H9 (cell line): ENCODE data around the gene CLDN20. TPM values are rescaled to one million over a fixed set of nuclear protein-coding genes. Genes with fewer than 3 reads are reported as not detected.

Experiments
- DNase-seq: peaks from one replicate; pipeline ENCODE4 v3.0.0-alpha.2; 2017
- H2AFZ ChIP-seq: one replicate; pipeline ENCODE4 v1.6.1; 2013; ENCODE audit warnings: mild to moderate bottlenecking, low read length, control low read depth, moderate library complexity
- H2AK5ac ChIP-seq: 2 replicates; pipeline ENCODE4 v1.6.1; 2013; ENCODE audit warnings: low read length, control low read depth, mixed read lengths; ENCODE audit not compliant: insufficient read length
- H2BK120ac ChIP-seq: one replicate; pipeline ENCODE4 v1.6.1; 2013; ENCODE audit warnings: low read depth, mild to moderate bottlenecking, low read length, control low read depth, inconsistent platforms; ENCODE audit not compliant: poor library complexity, severe bottlenecking
- H2BK12ac ChIP-seq: 2 replicates; pipeline ENCODE4 v1.6.1; 2013; ENCODE audit warnings: low read length, control low read depth, mixed read lengths, low read depth; ENCODE audit not compliant: insufficient read length
- H2BK15ac ChIP-seq: 2 replicates; pipeline ENCODE4 v1.6.1; 2013; ENCODE audit warnings: low read depth, low read length, control low read depth
- H2BK20ac ChIP-seq: one replicate; pipeline ENCODE4 v1.6.1; 2013; ENCODE audit warnings: low read depth, mild to moderate bottlenecking, low read length, control low read depth, inconsistent platforms; ENCODE audit not compliant: poor library complexity, severe bottlenecking
- H2BK5ac ChIP-seq: 2 replicates; pipeline ENCODE4 v1.6.1; 2013; ENCODE audit warnings: low read length, control low read depth, mixed read lengths; ENCODE audit not compliant: insufficient read length
- H3K14ac ChIP-seq: 2 replicates; pipeline ENCODE4 v1.6.1; 2013; ENCODE audit warnings: low read length, control low read depth; ENCODE audit not compliant: insufficient read depth
- H3K18ac ChIP-seq: 2 replicates; pipeline ENCODE4 v1.6.1; 2013; ENCODE audit warnings: low read depth, mild to moderate bottlenecking, mixed read lengths, low read length, control low read depth; ENCODE audit not compliant: insufficient read length
- H3K23ac ChIP-seq: 2 replicates; pipeline ENCODE4 v1.6.1; 2013; ENCODE audit warnings: low read length, control low read depth, mixed read lengths, low read depth; ENCODE audit not compliant: insufficient read length
- H3K23me2 ChIP-seq: 2 replicates; pipeline ENCODE4 v1.6.1; 2013; ENCODE audit warnings: low read depth, mild to moderate bottlenecking, mixed read lengths, low read length, control low read depth; ENCODE audit not compliant: insufficient read length, poor library complexity, severe bottlenecking
- H3K27ac ChIP-seq: 2 replicates; pipeline ENCODE4 v1.5.1; 2013; ENCODE audit warnings: low read length, control low read depth, mixed read lengths, low read depth; ENCODE audit not compliant: insufficient read length
- H3K27me3 ChIP-seq: 2 replicates; pipeline ENCODE4 v1.6.1; 2013; ENCODE audit warnings: low read length, control low read depth, inconsistent platforms; ENCODE audit not compliant: insufficient read depth
- H3K4ac ChIP-seq: 2 replicates; pipeline ENCODE4 v1.6.1; 2013; ENCODE audit warnings: low read depth, mild to moderate bottlenecking, control low read depth, inconsistent platforms, low read length, moderate library complexity
- H3K4me1 ChIP-seq: 2 replicates; pipeline ENCODE4 v1.6.1; 2013; ENCODE audit warnings: low read length, control low read depth, inconsistent platforms; ENCODE audit not compliant: insufficient read depth
- H3K4me2 ChIP-seq: 2 replicates; pipeline ENCODE4 v1.6.1; 2013; ENCODE audit warnings: low read length, control low read depth, mixed read lengths; ENCODE audit not compliant: insufficient read length, insufficient read depth
- H3K56ac ChIP-seq: 2 replicates; pipeline ENCODE4 v1.6.1; 2013; ENCODE audit warnings: low read depth, mild to moderate bottlenecking, mixed read lengths, low read length, control low read depth; ENCODE audit not compliant: insufficient read length
- H3K79me1 ChIP-seq: 2 replicates; pipeline ENCODE4 v1.6.1; 2013; ENCODE audit warnings: low read depth, mild to moderate bottlenecking, moderate library complexity, low read length, control low read depth, inconsistent platforms; ENCODE audit not compliant: insufficient read depth, poor library complexity, severe bottlenecking
- H3K79me2 ChIP-seq: 2 replicates; pipeline ENCODE4 v1.6.1; 2013; ENCODE audit warnings: low read length, control low read depth, inconsistent platforms; ENCODE audit not compliant: insufficient read depth
- H3K9ac ChIP-seq: 2 replicates; pipeline ENCODE4 v1.6.1; 2013; ENCODE audit warnings: low read length, control low read depth, mixed read lengths; ENCODE audit not compliant: insufficient read length; ENCODE audit errors: extremely low read depth
- H3K9me3 ChIP-seq: one replicate; pipeline ENCODE4 v1.6.1; 2013; ENCODE audit warnings: low read depth, low read length, inconsistent platforms; ENCODE audit not compliant: control insufficient read depth
- H3T11ph ChIP-seq: one replicate; pipeline ENCODE4 v1.6.1; 2013; ENCODE audit warnings: mild to moderate bottlenecking, low read length, control low read depth, inconsistent platforms
- H4K20me1 ChIP-seq: one replicate; pipeline ENCODE4 v1.6.1; 2013; ENCODE audit not compliant: control insufficient read depth, insufficient read length, insufficient read depth
- H4K5ac ChIP-seq: 2 replicates; pipeline ENCODE4 v1.6.1; 2013; ENCODE audit warnings: low read depth, mild to moderate bottlenecking, mixed read lengths, low read length, control low read depth; ENCODE audit not compliant: insufficient read length
- H4K8ac ChIP-seq: replicated peaks from 2 replicates; pipeline ENCODE4 v1.6.1; 2013; ENCODE audit warnings: low read length, control low read depth, mixed read lengths, low read depth; ENCODE audit not compliant: insufficient read length
- H4K91ac ChIP-seq: 2 replicates; pipeline ENCODE4 v1.6.1; 2013; ENCODE audit warnings: low read depth, mild to moderate bottlenecking, moderate library complexity, mixed read lengths, low read length, control low read depth; ENCODE audit not compliant: insufficient read length
- H3K27ac Mint-ChIP-seq, 3 experiments: 2 replicates in 2 of 3; 3 replicates in 1 of 3; pipeline ENCODE4 v1.8.0; 2020 to 2021; ENCODE audit warnings: mixed read lengths in 3 of 3, mild to moderate bottlenecking in 1 of 3, moderate library complexity in 1 of 3
- H3K27me3 Mint-ChIP-seq: 2 replicates; pipeline ENCODE4 v1.8.0; 2021; ENCODE audit warnings: low read depth, mild to moderate bottlenecking, moderate library complexity, mixed read lengths
- H3K36me3 Mint-ChIP-seq, 3 experiments: 2 replicates in 2 of 3; 3 replicates in 1 of 3; pipeline ENCODE4 v1.8.0; 2020 to 2021; ENCODE audit warnings: low read depth in 3 of 3, mixed read lengths in 3 of 3; ENCODE audit not compliant: insufficient read depth in 1 of 3
- H3K4me1 Mint-ChIP-seq, 2 experiments: 2 replicates each; pipeline ENCODE4 v1.8.0; 2020; ENCODE audit warnings: mixed read lengths in 2 of 2
- H3K4me3 Mint-ChIP-seq, 2 experiments: 2 replicates in 1 of 2; 3 replicates in 1 of 2; pipeline ENCODE4 v1.8.0; 2020 to 2021; ENCODE audit warnings: mild to moderate bottlenecking in 2 of 2, mixed read lengths in 2 of 2, moderate library complexity in 1 of 2
- H3K9me3 Mint-ChIP-seq, 2 experiments: 2 replicates in 1 of 2; 3 replicates in 1 of 2; pipeline ENCODE4 v1.8.0; 2020; ENCODE audit warnings: mild to moderate bottlenecking in 2 of 2, mixed read lengths in 2 of 2, moderate library complexity in 1 of 2
- WGBS: extraction: QIAGEN DNeasy Blood & Tissue Kit; methylation state at CpG from one replicate; pipeline ENCODE4 v1.1.7; 2013; ENCODE audit warnings: missing lambda C conversion rate, low lambda C conversion rate, mixed read lengths; ENCODE audit not compliant: insufficient read length; ENCODE audit errors: extremely low coverage; 5-methylcytosine and 5-hydroxymethylcytosine counted together
- total RNA-seq: library from RNA; stranded (reverse); gene quantifications from 2 replicates; pipeline ENCODE4 v1.2.1, GENCODE V29; 2021
- TF ChIP-seq, protein P1 (sequence below): fragments of 200-600 bp; sonication (generic); conservative IDR thresholded peaks from 3 replicates; pipeline ENCODE4 v1.8.0; 2021; ENCODE audit warnings: antibody characterized with exemption, mild to moderate bottlenecking

Gene CLDN20
- total RNA-seq, 1 experiment from 2014 or later = not detected

DNA sequence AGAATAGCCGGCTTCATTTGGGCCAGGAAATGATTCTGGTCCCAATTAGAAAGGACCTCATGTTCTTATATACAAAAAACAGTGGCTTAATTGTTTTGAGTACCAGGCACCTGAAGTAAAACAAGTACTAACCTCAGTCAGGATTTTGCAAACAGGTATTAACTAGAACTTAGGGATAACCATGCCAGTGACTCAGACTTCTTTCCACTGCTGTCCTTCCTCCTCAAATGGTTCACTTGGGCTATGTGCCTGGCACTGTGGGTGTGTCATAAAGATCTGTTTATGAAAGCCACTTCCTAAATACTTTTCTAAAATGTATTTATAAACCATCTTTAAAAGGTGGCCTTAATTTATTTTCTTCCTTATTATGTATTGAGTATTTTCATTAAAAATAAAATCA, 10.7 kb downstream of the CLDN20 start:
- DNase-seq = no peak
- Histone ChIP-seq H4K91ac (no peak overlapping the region), H3K14ac (no peak overlapping the region), H3K4me2 (no peak overlapping the region), H2BK20ac (no peak overlapping the region), H2BK15ac (no peak overlapping the region), H3K4me1 (peaks cover 4% of the 10 kb centered on the region; the same call in 1 of the 2 replicates), H4K5ac (no peak overlapping the region), H3K23ac (no peak overlapping the region), H3K9me3 (no peaks in the 10 kb centered on the region), H2BK5ac (no peak overlapping the region), H2BK12ac (no peak overlapping the region), H2BK120ac (no peak overlapping the region), H4K8ac (no peak overlapping the region), H3K27me3 (no peaks in the 10 kb centered on the region), H4K20me1 (no peaks in the 10 kb centered on the region), H3K23me2 (no peaks in the 10 kb centered on the region), H3K27ac (no peak overlapping the region), H2AK5ac (no peak overlapping the region), H2AFZ (no peak overlapping the region), H3K56ac (no peak overlapping the region), H3K18ac (no peak overlapping the region), H3K9ac (no peak overlapping the region), H3K4ac (no peak overlapping the region), H3T11ph (peak overlapping the region; percentile 26), H3K79me1 (no peaks in the 10 kb centered on the region), H3K79me2 (0 out of 2 replicates have a peak, but pooled peaks cover 1% of the 10 kb centered on the region)
- Mint-ChIP-seq H3K9me3 (no peaks in the 10 kb centered on the region), H3K4me1 (peaks cover 21% of the 10 kb centered on the region in 2 experiments), H3K27ac (no peak overlapping the region), H3K4me3 (no peak overlapping the region), H3K27me3 (no peaks in the 10 kb centered on the region), H3K36me3 (peaks cover 8 to 22% (median 20%) of the 10 kb centered on the region in 3 experiments; a peak in 6 of 7 replicates)
- WGBS = no CpG with 5 or more reads among the region's 1 CpG
- TF ChIP-seq, protein P1, sequence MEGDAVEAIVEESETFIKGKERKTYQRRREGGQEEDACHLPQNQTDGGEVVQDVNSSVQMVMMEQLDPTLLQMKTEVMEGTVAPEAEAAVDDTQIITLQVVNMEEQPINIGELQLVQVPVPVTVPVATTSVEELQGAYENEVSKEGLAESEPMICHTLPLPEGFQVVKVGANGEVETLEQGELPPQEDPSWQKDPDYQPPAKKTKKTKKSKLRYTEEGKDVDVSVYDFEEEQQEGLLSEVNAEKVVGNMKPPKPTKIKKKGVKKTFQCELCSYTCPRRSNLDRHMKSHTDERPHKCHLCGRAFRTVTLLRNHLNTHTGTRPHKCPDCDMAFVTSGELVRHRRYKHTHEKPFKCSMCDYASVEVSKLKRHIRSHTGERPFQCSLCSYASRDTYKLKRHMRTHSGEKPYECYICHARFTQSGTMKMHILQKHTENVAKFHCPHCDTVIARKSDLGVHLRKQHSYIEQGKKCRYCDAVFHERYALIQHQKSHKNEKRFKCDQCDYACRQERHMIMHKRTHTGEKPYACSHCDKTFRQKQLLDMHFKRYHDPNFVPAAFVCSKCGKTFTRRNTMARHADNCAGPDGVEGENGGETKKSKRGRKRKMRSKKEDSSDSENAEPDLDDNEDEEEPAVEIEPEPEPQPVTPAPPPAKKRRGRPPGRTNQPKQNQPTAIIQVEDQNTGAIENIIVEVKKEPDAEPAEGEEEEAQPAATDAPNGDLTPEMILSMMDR = no peak
